CD4-positive, alpha-beta T cell treated with Interleukin-4 for 4 hours (primary cell): Measurements from ENCODE around the gene OR13C2.
"Not testable (repeated sequence)": the region's sequence is repeated elsewhere in the genome, so short reads cannot be mapped to it uniquely, and the experiment has no call there.

Experiments
- DNase-seq: peaks from one replicate; pipeline ENCODE4 v3.0.0-alpha.2; 2020

OR13C2 gene, protein sequence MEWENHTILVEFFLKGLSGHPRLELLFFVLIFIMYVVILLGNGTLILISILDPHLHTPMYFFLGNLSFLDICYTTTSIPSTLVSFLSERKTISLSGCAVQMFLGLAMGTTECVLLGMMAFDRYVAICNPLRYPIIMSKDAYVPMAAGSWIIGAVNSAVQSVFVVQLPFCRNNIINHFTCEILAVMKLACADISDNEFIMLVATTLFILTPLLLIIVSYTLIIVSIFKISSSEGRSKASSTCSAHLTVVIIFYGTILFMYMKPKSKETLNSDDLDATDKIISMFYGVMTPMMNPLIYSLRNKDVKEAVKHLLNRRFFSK

DNA sequence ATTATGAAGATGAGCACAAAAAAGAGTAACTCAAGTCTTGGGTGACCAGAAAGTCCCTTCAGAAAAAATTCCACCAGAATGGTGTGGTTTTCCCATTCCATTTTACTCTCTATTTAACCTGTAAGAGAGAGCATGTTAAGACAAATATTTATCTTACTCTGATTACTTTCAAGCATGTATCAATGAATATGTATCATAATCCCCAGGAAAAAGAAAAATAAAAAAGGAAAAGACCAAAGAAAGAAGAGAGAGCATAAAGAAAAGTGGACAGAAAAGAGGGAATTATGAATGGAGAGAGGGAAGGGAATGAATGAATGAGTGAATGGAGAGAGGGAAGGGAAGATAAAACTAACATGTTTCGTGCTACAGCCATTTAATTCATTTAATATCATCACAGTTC lies at the start of gene OR13C2:
Gene OR13C2, minus strand, starts transcription at position 101 of the 400 bp plus-strand sequence. Its CDS starts 0 bp downstream, at position 101.
- not testable (repeated sequence) for DNase-seq

DNA sequence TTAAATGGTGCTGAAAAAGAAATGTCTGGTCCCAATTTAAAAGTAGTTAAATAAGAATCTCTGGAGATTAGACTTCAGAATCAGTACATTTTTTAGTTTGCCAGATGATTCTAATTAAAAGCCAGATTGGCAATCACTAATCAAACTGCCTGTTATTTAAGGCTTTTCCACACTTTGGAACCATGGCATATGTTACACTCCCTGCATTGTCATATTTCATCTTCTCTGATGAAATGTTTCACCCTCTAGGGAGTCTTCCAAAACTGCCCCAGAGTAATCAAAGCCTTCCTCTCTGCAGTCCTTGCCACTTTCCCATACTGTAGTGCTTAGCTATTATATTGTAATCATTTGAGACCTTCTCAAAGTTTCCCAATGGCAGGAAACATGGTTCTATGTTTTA lies 30.0 kb upstream of the OR13C2 start:
- DNase-seq, result no peak

DNA sequence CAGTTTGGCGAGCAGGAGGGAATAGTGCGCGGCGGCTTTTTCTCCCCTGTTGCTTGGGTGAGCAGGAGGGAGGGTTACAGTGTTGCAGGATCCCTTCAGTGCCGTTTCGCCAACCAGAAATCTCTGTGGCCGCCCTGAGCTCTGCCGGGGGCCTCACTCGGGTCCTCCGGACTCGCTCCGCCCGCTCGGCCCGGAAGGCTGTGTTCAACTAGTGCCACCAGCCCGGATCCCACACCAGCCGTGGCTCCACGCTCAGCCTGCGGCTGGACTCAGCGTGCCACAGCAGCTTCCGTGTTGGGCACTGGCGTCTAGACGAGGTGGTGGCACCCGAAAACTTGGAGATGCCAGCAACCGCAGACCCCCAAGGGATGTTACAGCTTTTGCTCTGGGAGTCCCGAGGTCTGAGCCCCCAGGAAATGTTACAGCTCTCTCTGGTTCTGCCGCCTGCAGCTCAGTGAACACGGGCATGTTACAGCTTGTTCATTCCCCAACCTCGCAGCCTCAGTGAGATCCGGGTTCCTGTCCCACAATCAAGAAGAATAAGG lies 28.6 kb upstream of the OR13C2 start:
- DNase-seq, result no peak

- DNase-seq, result not testable (repeated sequence)
Measured at GRCh38 chr9:104625964-104626363, 20.5 kb upstream of the OR13C2 start.

GRCh38 chr9:104618104-104618503 lies 12.7 kb upstream of the OR13C2 start, which contains the start of gene OR13C9:
Gene OR13C9, minus strand, starts transcription at chr9:104618204. Its CDS starts 0 bp downstream, at chr9:104618204.
- DNase-seq, result no peak

DNA sequence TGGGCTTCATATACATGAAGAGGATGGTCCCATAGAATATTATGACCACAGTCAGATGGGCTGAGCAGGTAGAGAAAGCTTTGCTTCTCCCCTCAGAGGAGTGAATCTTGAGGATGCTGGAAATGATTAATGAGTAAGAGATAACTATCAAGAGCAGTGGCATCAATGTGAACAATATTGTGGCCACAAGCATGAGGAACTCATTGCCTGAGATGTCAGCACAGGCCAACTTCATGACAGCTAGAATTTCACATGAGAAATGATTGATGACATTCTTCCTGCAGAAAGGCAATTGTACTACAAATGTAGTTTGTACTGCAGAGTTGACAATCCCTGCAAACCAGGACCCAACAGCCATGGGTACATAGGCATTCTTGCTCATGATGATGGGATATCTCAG lies 12.0 kb upstream of the OR13C2 start:
- DNase-seq, result no peak

DNA sequence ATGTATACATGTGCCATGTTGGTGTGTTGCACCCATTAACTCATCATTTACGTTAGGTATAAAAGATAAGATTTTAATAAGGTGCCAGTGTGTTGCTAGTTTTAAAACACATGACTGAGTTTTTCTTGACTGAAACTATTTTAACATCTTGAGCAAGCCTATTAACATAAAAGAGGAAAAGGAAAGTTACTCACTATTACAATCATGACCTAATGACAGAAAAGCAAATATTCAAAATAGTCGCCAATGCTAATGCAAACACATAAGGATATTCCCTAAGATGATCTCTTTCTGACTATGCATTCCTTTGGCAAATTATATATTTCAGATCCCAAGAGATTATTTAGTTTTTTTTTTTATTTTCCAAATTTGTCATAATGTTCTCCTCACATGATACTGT lies 5.8 kb upstream of the OR13C2 start:
- no peak for DNase-seq

GRCh38 chr9:104608336-104608735 lies 2.9 kb upstream of the OR13C2 start:
- no peak for DNase-seq

- no peak for DNase-seq
Measured at GRCh38 chr9:104606152-104606551, 725 bp upstream of the OR13C2 start.

DNA sequence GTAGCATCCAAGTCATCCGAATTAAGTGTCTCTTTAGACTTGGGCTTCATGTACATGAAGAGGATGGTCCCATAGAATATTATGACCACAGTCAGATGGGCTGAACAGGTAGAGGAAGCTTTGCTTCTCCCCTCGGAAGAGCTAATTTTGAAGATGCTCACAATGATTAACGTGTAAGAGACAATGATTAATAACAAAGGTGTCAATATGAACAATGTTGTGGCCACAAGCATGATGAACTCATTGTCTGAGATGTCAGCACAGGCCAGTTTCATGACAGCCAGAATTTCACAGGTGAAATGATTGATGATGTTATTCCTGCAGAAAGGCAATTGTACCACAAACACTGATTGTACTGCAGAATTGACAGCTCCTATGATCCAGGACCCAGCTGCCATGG lies 626 bp downstream of the OR13C2 start:
- no peak for DNase-seq

DNA sequence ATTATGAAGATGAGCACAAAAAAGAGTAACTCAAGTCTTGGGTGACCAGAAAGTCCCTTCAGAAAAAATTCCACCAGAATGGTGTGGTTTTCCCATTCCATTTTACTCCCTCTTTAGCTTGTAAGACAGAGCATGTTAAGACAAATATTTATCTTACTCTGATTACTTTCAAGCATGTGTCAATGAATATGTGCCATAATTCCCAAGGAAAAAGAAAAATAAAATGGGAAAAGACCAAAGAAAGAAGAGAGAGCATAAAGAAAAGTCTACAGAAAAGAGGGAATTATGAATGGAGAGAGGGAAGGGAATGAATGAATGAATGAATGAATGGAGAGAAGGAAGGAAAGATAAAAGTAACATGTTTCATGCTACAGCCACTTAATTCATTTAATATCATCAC lies 6.1 kb downstream of the OR13C2 start, which contains the start of gene OR13C5:
Gene OR13C5, minus strand, starts transcription at position 101 of the 400 bp plus-strand sequence. Its CDS starts 0 bp downstream, at position 101.
- DNase-seq, result not testable (repeated sequence)

DNA sequence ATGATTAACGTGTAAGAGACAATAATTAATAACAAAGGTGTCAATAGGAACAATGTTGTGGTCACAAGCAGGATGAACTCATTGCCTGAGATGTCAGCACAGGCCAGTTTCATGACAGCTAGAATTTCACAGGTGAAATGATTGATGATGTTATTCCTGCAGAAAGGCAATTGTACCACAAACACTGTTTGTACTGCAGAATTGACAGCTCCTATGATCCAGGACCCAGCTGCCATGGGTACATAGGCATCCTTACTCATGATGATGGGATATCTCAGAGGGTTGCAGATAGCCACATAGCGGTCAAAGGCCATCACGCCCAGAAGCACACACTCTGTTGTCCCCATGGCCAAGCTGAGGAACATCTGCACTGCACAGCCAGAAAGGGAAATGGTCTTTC lies 6.7 kb downstream of the OR13C2 start:
- not testable (repeated sequence) for DNase-seq

GRCh38 chr9:104589626-104590025 lies 15.8 kb downstream of the OR13C2 start:
- no peak for DNase-seq

DNA sequence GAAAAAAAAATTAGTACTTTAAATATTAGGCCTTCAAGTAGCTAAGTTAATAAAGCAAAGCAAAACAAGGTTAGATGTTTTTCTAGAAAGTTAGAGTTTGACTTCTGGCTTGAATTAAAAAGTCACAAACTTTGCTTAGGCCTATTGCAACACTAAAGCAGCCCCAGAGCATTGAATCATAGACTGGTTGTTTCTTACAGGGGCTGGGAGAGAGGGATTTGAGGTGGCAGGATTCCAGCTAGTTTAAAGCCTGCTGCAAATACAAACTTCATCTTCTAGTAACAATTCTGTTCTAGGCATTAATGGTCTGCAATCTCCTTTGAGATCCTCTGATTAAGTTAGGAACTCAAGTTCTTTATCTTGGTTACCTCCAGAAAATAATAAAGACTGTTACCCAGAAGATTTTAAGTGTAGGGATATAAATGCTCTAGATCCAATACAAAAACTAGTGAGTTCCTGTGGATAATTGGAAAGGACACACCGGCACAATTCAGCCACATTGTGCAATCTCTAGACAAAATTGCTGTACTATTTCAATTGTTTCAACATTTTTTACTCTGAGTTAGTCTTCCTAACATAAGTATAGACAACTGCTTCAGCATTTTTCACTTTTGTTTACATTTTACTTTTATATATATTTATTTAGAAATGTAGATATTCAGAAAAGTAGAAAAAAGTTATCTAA lies 18.8 kb downstream of the OR13C2 start:
- no peak for DNase-seq

DNA sequence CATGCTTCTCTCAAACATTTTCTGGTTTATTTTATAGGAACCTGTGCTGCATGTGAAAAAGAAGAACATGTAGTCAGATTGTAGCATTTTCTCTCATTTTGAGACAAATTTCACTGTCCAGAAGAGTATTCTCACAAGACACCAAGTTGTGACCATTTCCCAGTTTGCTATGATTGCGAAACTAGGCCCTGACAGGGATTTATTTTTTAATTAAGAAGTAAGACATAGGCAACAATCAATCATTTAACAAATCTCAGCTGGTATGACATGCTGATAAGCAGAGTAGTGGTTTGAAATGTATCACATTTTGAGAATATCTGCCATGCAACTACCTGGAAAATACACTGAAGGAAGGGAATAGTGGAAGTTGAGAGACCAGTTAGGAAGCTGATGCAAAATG lies 24.9 kb downstream of the OR13C2 start:
- no peak for DNase-seq

- DNase-seq, result no peak
Measured at GRCh38 chr9:104577263-104577662, 28.2 kb downstream of the OR13C2 start.

DNA sequence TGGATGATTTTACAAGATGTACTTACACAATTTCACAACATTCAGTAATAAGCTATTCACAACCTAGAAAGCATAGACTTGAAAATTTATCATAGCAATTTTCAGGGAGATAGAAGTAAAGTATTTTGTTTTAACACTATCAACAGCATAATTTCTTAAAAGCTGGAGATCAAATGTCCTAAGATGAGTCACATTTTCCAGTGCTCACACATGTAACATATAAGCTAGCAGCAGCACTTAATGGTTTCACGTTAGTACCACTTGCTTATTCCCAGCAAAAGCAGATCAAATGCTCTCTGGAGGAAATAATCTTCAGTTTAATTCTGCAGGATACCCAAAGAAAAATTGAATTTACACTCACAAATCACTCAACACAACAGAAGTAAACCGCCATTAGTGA lies 30.0 kb downstream of the OR13C2 start:
- no peak for DNase-seq

DNA sequence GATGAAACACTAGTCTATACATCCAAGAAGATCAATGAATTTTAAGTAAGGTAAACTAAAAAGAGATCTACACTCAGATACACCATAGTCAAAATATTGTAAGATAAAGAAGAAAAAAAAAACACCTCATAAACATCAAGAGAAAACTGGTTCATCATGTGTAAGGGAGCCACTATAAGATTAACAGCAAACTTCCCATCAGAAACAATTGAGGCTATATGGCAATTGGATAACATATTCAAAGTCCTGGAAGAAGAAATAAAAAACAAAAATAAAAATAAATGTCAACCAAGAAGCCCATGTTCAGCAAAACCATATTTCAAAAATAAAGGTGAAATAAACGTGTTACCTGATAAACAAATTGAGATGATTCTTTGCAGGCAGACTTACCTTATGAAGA lies 32.8 kb downstream of the OR13C2 start:
- DNase-seq, result no peak

DNA sequence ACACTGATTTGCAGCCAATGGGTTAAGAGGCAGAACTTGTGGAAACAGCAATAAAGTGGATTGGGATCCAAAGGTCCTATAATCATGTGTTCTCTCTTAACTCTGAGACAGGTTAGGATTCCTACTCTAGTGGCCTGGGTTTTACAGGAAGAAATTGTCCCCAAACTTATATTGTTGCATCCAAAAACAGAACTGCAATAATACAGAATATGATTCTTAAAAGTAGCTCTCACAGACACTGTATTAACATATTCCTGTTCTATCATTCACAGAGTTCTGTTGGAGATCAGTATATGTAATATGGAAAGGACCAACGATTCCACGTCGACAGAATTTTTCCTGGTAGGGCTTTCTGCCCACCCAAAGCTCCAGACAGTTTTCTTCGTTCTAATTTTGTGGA lies 36.6 kb downstream of the OR13C2 start, which contains the start of gene OR13C8:
Gene OR13C8, plus strand, starts transcription at position 301 of the 400 bp plus-strand sequence. Its CDS starts 0 bp downstream, at position 301.
- no peak for DNase-seq

DNA sequence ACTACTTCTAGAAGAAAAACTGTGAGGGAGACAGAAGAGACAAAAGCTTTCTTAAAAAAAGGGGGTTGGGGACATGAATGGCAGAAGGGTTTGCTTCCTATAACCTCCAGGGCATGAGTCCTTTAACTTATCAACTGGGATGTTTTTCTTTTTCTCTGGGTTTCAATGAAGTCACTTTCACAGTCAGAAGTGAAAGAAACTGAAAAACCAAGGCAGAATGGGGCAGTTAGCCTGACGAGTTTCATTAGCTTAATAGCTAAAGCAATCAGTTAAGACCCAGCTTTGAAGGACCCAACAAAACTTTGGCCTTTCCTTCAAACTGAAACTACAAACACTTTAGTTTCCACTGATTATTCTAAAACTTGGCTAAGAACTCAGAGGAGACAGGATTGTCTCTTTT lies 41.1 kb downstream of the OR13C2 start:
- no peak for DNase-seq

- DNase-seq, result no peak
Measured at GRCh38 chr9:104556830-104557634, 48.4 kb downstream of the OR13C2 start.

DNA sequence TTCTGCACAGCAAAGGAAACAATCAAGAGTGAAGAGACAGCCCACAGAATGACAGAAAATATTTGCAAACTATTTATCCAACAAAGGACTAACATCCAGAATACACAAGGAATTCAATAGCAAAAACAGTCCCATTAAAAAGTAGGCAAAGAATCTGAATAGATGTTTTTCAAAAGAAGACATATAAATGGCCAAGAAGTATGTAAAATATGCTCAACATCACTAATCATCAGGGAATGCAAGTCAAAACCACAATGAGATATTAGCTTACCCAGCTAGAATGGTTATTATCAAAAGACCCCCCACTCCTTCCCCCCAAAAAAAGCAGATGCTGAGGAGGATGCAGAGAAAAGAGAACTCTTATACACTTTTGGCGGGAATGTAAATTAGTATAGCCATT lies 49.9 kb downstream of the OR13C2 start:
- DNase-seq, result no peak
